CD8-positive, alpha-beta memory T cell (primary cell): ENCODE data around the gene ALDH1A3. TPM values are rescaled to one million over a fixed set of nuclear protein-coding genes. Genes with fewer than 3 reads are reported as not detected.

ENCODE experiments used
- CTCF ChIA-PET: fragments of 350-600 bp; sonication (Branson Sonifier 250); formaldehyde crosslinking; loops from one replicate; lab custom pipeline; 2021; ENCODE audit warnings: antibody characterized with exemption; lab: Charles Lee
- POLR2A ChIA-PET: fragments of 350-600 bp; sonication (Branson Sonifier 250); formaldehyde crosslinking; loops from one replicate; lab custom pipeline; 2021; ENCODE audit warnings: antibody characterized with exemption; lab: Charles Lee
- DNase-seq, 5 donors: peaks; one replicate each; pipeline versions ENCODE4 v3.0.0 to v3.0.0-alpha.2; 2020 to 2022; ENCODE audit warnings: mixed read lengths in 1 of 5
- H3K27ac ChIP-seq: one replicate; pipeline ENCODE4 v1.7.0; 2013; ENCODE audit warnings: low read depth, mild to moderate bottlenecking, low read length, moderate library complexity
- H3K27me3 ChIP-seq: 2 replicates; pipeline ENCODE4 v1.7.0; 2013; ENCODE audit warnings: low read length, mild to moderate bottlenecking; ENCODE audit not compliant: insufficient read depth, poor library complexity, severe bottlenecking
- H3K36me3 ChIP-seq: 2 replicates; pipeline ENCODE4 v1.7.0; 2013; ENCODE audit warnings: mild to moderate bottlenecking, low read length, moderate library complexity; ENCODE audit not compliant: insufficient read depth
- H3K4me1 ChIP-seq: 2 replicates; pipeline ENCODE4 v1.7.0; 2013; ENCODE audit warnings: mild to moderate bottlenecking, low read length, moderate library complexity; ENCODE audit not compliant: insufficient read depth
- H3K4me3 ChIP-seq: 2 replicates; pipeline ENCODE4 v1.7.0; 2013; ENCODE audit warnings: mild to moderate bottlenecking, low read length
- H3K9me3 ChIP-seq: 2 replicates; pipeline ENCODE4 v1.7.0; 2013; ENCODE audit warnings: mild to moderate bottlenecking, low read length
- H3K27ac Mint-ChIP-seq, 8 donors: one replicate each; pipeline ENCODE4 v1.8.0; 2020 to 2021; ENCODE audit warnings: mixed read lengths in 8 of 8, mild to moderate bottlenecking in 6 of 8, inconsistent platforms in 3 of 8, moderate library complexity in 3 of 8
- H3K27me3 Mint-ChIP-seq, 2 donors: one replicate each; pipeline ENCODE4 v1.8.0; 2020 to 2021; ENCODE audit warnings: mixed read lengths in 2 of 2, mild to moderate bottlenecking in 1 of 2, moderate library complexity in 1 of 2
- H3K36me3 Mint-ChIP-seq, 3 donors: one replicate each; pipeline ENCODE4 v1.8.0; 2020 to 2021; ENCODE audit warnings: mixed read lengths in 3 of 3, inconsistent platforms in 1 of 3, mild to moderate bottlenecking in 1 of 3
- H3K4me1 Mint-ChIP-seq, 3 donors: one replicate each; pipeline ENCODE4 v1.8.0; 2020 to 2021; ENCODE audit warnings: mixed read lengths in 3 of 3, inconsistent platforms in 1 of 3, mild to moderate bottlenecking in 1 of 3
- H3K4me3 Mint-ChIP-seq, 7 donors: one replicate each; pipeline ENCODE4 v1.8.0; 2020 to 2021; ENCODE audit warnings: mixed read lengths in 7 of 7, mild to moderate bottlenecking in 6 of 7, moderate library complexity in 4 of 7, inconsistent platforms in 2 of 7
- H3K9me3 Mint-ChIP-seq, 5 donors: one replicate each; pipeline ENCODE4 v1.8.0; 2020 to 2022; ENCODE audit warnings: mixed read lengths in 5 of 5, mild to moderate bottlenecking in 3 of 5, moderate library complexity in 2 of 5, inconsistent platforms in 1 of 5
- polyA plus RNA-seq: library from polyadenylated mRNA; unstranded; fragments of 300-500 nt; fragmentation: Illumina TruSeq; gene quantifications from one replicate; pipeline ENCODE4 v1.2.3, GENCODE V29; 2021
- total RNA-seq, 2 experiments: library from RNA; stranded (reverse); gene quantifications; one replicate each; pipeline ENCODE4 v1.2.3, GENCODE V29; 2021

Gene ALDH1A3
- total and polyA plus RNA-seq, 3 experiments from 2014 or later, result not detected

DNA sequence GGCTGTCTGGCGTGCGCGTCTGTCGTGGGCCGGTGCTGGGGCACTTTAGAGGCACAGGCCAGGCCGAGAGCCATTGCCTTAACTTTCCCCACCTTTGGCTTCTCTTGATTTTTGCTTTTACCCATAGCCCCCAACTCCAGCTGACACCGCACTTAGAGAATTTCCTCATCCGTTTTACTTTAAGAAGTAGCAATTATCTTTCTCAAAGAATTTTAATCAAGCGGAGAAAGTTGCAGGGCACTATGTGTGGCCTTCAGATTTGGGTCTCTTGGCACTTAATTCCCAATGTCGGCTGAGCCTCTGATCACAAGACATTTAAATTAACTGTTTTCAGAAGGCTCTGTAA, 1.2 kb downstream of the ALDH1A3 start:
- POLR2A ChIA-PET, result no interaction called here
- Mint-ChIP-seq H3K27ac (no peak overlapping the region), H3K4me1 (peaks cover 4 to 15% (median 5%) of the 10 kb centered on the region in 3 donors), H3K4me3 (peak overlapping the region in 5 of 7 donors; percentile 27 to 77 (median 30)), H3K36me3 (no peaks in the 10 kb centered on the region), H3K9me3 (no peaks in the 10 kb centered on the region), H3K27me3 (peaks cover 29 to 78% of the 10 kb centered on the region in 2 donors)
- H3K4me3 ChIP-seq, result no peak overlapping the region
- no peaks in the 10 kb centered on the region for H3K36me3 ChIP-seq
- DNase-seq, result no peak
- no peak overlapping the region for H3K27ac ChIP-seq
- CTCF ChIA-PET, result no interaction called here
- peaks cover 5% of the 10 kb centered on the region for H3K27me3 ChIP-seq
- H3K4me1 ChIP-seq, result no peaks in the 10 kb centered on the region
- no peaks in the 10 kb centered on the region for H3K9me3 ChIP-seq

- Mint-ChIP-seq H3K27me3 (peaks cover 29 to 79% of the 10 kb centered on the region in 2 donors), H3K9me3 (no peaks in the 10 kb centered on the region), H3K4me1 (peaks cover 4 to 15% (median 5%) of the 10 kb centered on the region in 3 donors), H3K36me3 (no peaks in the 10 kb centered on the region), H3K4me3 (no peak overlapping the region), H3K27ac (no peak overlapping the region)
- Histone ChIP-seq H3K27ac (no peak overlapping the region), H3K4me3 (no peak overlapping the region), H3K27me3 (peaks cover 5% of the 10 kb centered on the region), H3K9me3 (no peaks in the 10 kb centered on the region), H3K36me3 (no peaks in the 10 kb centered on the region), H3K4me1 (no peaks in the 10 kb centered on the region)
- POLR2A ChIA-PET, result no interaction called here
- no peak for DNase-seq
- CTCF ChIA-PET, result no interaction called here
Measured at GRCh38 chr15:100881573-100882336, 2.1 kb downstream of the ALDH1A3 start.

DNA sequence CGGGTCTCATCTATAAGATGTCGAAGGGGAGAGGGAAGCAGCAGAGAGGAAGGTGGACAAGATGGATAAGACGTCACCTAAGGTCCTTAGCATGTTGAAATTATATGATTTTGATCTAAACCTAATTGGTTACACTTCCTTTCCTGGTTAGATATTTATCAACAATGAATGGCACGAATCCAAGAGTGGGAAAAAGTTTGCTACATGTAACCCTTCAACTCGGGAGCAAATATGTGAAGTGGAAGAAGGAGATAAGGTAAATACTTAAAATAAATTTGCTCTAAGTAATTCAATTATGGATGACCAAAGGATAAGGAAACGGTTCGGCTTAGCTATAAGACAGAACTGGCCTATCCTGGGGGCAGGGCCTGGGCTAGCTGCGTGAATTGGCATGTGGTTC, 5.5 kb downstream of the ALDH1A3 start:
- no peaks in the 10 kb centered on the region for H3K36me3 Mint-ChIP-seq
- H3K4me1 Mint-ChIP-seq, result peaks cover 0 to 11% (median 2%) of the 10 kb centered on the region in 3 donors
- H3K4me3 Mint-ChIP-seq, result no peak overlapping the region
- Histone ChIP-seq H3K9me3 (no peaks in the 10 kb centered on the region), H3K4me3 (no peak overlapping the region), H3K4me1 (no peaks in the 10 kb centered on the region), H3K36me3 (no peaks in the 10 kb centered on the region), H3K27me3 (peaks cover 13% of the 10 kb centered on the region), H3K27ac (no peak overlapping the region)
- H3K27me3 Mint-ChIP-seq, result peaks cover 25 to 80% of the 10 kb centered on the region in 2 donors
- H3K27ac Mint-ChIP-seq, result no peak overlapping the region
- CTCF ChIA-PET, result no interaction called here
- POLR2A ChIA-PET, result no interaction called here
- no peaks in the 10 kb centered on the region for H3K9me3 Mint-ChIP-seq
- no peak for DNase-seq

DNA sequence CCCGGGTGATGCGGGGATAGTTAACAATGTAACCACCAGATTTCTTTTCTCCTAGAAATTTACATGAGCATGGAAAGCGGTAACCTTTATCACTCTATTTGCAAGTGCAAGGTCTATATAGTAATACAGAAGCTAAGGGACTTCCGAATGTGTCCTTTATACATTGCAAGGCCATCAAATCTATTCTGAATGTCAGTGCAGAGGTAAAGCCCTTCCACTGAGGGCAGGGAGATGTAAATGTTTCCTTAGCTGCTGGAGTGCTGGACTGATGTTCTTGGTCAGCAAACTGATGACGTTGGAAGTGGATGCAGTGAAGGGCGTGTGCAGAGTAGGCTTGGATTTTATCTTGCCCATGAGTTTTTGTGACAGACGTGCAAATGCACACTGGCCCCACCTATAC, 6.2 kb downstream of the ALDH1A3 start:
- CTCF ChIA-PET, result no interaction called here
- Histone ChIP-seq H3K4me3 (no peak overlapping the region), H3K9me3 (no peaks in the 10 kb centered on the region), H3K36me3 (no peaks in the 10 kb centered on the region), H3K27me3 (peaks cover 13% of the 10 kb centered on the region), H3K4me1 (no peaks in the 10 kb centered on the region), H3K27ac (no peak overlapping the region)
- Mint-ChIP-seq H3K27me3 (peaks cover 21 to 80% of the 10 kb centered on the region in 2 donors), H3K4me3 (no peak overlapping the region), H3K36me3 (no peaks in the 10 kb centered on the region), H3K4me1 (peaks cover 0 to 5% (median 2%) of the 10 kb centered on the region in 3 donors), H3K9me3 (no peaks in the 10 kb centered on the region), H3K27ac (no peak overlapping the region)
- no peak for DNase-seq
- POLR2A ChIA-PET, result no interaction called here

DNA sequence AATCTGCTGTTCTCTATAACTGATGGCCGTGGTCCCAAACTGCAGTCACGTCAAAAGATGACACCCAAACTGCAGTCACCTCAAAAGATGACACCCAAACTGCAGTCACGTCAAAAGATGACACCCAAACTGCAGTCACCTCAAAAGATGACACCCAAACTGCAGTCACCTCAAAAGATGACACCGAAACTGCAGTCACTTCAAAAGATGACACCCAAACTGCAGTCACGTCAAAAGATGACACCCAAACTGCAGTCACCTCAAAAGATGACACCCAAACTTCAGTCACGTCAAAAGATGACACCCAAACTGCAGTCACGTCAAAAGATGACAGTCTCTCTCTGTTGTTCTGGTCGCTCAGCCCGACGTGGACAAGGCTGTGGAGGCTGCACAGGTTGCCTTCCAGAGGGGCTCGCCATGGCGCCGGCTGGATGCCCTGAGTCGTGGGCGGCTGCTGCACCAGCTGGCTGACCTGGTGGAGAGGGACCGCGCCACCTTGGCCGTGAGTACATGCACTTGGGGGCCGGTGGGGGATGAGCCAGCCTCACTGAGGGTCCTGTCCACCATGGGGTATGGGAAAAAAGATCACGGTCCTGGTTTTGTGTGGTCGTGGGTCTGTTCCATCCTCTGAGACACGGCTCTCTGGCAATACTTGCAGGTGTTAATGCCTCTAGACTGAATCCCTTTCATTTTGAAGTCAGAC, 7.7 kb downstream of the ALDH1A3 start:
- H3K9me3 ChIP-seq, result no peaks in the 10 kb centered on the region
- no peak for DNase-seq
- Mint-ChIP-seq H3K4me1 (peaks cover 0 to 2% (median 0%) of the 10 kb centered on the region in 3 donors), H3K27me3 (peaks cover 12 to 75% of the 10 kb centered on the region in 2 donors), H3K36me3 (no peaks in the 10 kb centered on the region), H3K4me3 (no peak overlapping the region), H3K27ac (no peak overlapping the region), H3K9me3 (no peaks in the 10 kb centered on the region)
- no peaks in the 10 kb centered on the region for H3K4me1 ChIP-seq
- ChIA-PET CTCF (interaction anchor here (1.2 kb wide), 1 partner anchor 14 kb away, joined by 5 read pairs; no protein-coding TSS in a partner anchor), POLR2A (no interaction called here)
- no peak overlapping the region for H3K4me3 ChIP-seq
- H3K27me3 ChIP-seq, result peaks cover 13% of the 10 kb centered on the region
- no peaks in the 10 kb centered on the region for H3K36me3 ChIP-seq
- no peak overlapping the region for H3K27ac ChIP-seq

- H3K4me1 Mint-ChIP-seq, result peaks cover 0 to 2% (median 0%) of the 10 kb centered on the region in 3 donors
- H3K4me3 Mint-ChIP-seq, result no peak overlapping the region
- peak overlapping the region in 1 of 8 donors; percentile 24 for H3K27ac Mint-ChIP-seq
- peaks cover 13% of the 10 kb centered on the region for H3K27me3 ChIP-seq
- H3K9me3 ChIP-seq, result no peaks in the 10 kb centered on the region
- H3K36me3 Mint-ChIP-seq, result no peaks in the 10 kb centered on the region
- POLR2A ChIA-PET, result no interaction called here
- H3K36me3 ChIP-seq, result no peaks in the 10 kb centered on the region
- no peaks in the 10 kb centered on the region for H3K9me3 Mint-ChIP-seq
- CTCF ChIA-PET, result no interaction called here
- DNase-seq, result no peak
- H3K4me3 ChIP-seq, result no peak overlapping the region
- H3K27me3 Mint-ChIP-seq, result peaks cover 13 to 76% of the 10 kb centered on the region in 2 donors
- no peaks in the 10 kb centered on the region for H3K4me1 ChIP-seq
- no peak overlapping the region for H3K27ac ChIP-seq
Measured at GRCh38 chr15:100889385-100890050, 9.9 kb downstream of the ALDH1A3 start.

DNA sequence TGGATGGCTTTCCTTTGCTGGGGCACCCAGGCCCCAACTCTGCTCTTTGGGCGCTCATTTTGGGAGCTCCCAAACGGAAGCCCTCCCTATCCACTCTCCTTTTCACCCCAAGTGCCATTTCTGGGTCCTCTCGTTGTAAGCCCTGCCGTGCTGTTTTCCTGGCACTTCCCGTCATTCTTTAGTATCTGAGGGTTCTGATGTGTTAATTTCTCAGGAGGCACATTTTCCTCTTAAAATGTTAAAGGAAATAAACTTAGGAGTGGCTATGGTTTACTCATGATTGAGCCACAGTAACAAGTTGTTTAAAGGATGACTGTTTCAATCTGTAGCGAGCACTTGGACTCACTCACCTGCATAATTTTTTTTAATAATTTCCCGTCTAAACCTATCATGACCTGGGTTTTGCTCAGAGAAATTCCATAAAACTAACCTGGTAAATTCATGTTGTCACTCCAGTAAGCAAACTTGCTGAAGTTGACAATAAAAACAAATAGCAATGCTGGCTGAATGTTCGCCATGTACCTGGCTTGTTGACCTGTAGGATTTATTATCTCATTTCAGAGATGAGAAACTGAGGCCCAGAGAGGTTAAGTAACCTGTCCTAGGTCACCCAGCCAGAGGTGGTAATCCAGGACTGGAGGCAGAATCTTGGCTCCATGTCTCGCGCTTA, 10.6 kb downstream of the ALDH1A3 start:
- Histone ChIP-seq H3K4me1 (no peaks in the 10 kb centered on the region), H3K27me3 (peaks cover 13% of the 10 kb centered on the region), H3K4me3 (no peak overlapping the region), H3K27ac (no peak overlapping the region), H3K9me3 (no peaks in the 10 kb centered on the region), H3K36me3 (no peaks in the 10 kb centered on the region)
- Mint-ChIP-seq H3K9me3 (no peaks in the 10 kb centered on the region), H3K27ac (no peak overlapping the region), H3K36me3 (no peaks in the 10 kb centered on the region), H3K27me3 (peaks cover 13 to 75% of the 10 kb centered on the region in 2 donors), H3K4me3 (no peak overlapping the region), H3K4me1 (peaks cover 0 to 2% (median 0%) of the 10 kb centered on the region in 3 donors)
- POLR2A ChIA-PET, result no interaction called here
- no peak for DNase-seq
- CTCF ChIA-PET, result no interaction called here
